CD4-positive, alpha-beta memory T cell (primary cell): ENCODE results near the gene CXXC4. TPM values are rescaled to one million over a fixed set of nuclear protein-coding genes. Genes with fewer than 3 reads are reported as not detected.

Source experiments
- CTCF ChIA-PET: fragments of 350-600 bp; sonication (Branson Sonifier 250); formaldehyde crosslinking; loops from one replicate; lab custom pipeline; 2021; ENCODE audit warnings: inconsistent platforms; ENCODE audit not compliant: partially characterized antibody; lab: Charles Lee
- POLR2A ChIA-PET: fragments of 350-600 bp; sonication (Branson Sonifier 250); formaldehyde crosslinking; loops from one replicate; lab custom pipeline; 2021; ENCODE audit not compliant: partially characterized antibody; lab: Charles Lee
- DNase-seq, 5 donors: peaks; one replicate each; pipeline versions ENCODE4 v3.0.0 to v3.0.0-alpha.2; 2020 to 2022; ENCODE audit warnings: mixed read lengths in 1 of 5
- H3K27ac ChIP-seq: one replicate; pipeline ENCODE4 v1.7.0; 2013; ENCODE audit warnings: low read depth, low read length
- H3K27me3 ChIP-seq: 2 replicates; pipeline ENCODE4 v1.7.0; 2013; ENCODE audit warnings: mild to moderate bottlenecking, low read length, moderate library complexity; ENCODE audit not compliant: insufficient read depth
- H3K36me3 ChIP-seq: 2 replicates; pipeline ENCODE4 v1.7.0; 2013; ENCODE audit warnings: mild to moderate bottlenecking, low read length, moderate library complexity; ENCODE audit not compliant: insufficient read depth
- H3K4me1 ChIP-seq: 2 replicates; pipeline ENCODE4 v1.7.0; 2013; ENCODE audit warnings: mild to moderate bottlenecking, low read length, moderate library complexity; ENCODE audit not compliant: insufficient read depth
- H3K4me3 ChIP-seq, 2 donors: one replicate each; pipeline ENCODE4 v1.7.0; 2013; ENCODE audit warnings: low read length in 2 of 2, mild to moderate bottlenecking in 1 of 2
- H3K9me3 ChIP-seq, 2 donors: one replicate each; pipeline ENCODE4 v1.7.0; 2013; ENCODE audit warnings: low read length in 2 of 2, control low read depth in 1 of 2; ENCODE audit not compliant: control insufficient read depth in 1 of 2
- H3K27ac Mint-ChIP-seq, 7 donors: one replicate each; pipeline ENCODE4 v1.8.0; 2020 to 2021; ENCODE audit warnings: mixed read lengths in 7 of 7, mild to moderate bottlenecking in 6 of 7, inconsistent platforms in 3 of 7, moderate library complexity in 3 of 7
- H3K27me3 Mint-ChIP-seq, 2 donors: one replicate each; pipeline ENCODE4 v1.8.0; 2020 to 2021; ENCODE audit warnings: mixed read lengths in 2 of 2
- H3K36me3 Mint-ChIP-seq, 2 donors: one replicate each; pipeline ENCODE4 v1.8.0; 2020 to 2021; ENCODE audit warnings: mixed read lengths in 2 of 2, inconsistent platforms in 1 of 2, mild to moderate bottlenecking in 1 of 2
- H3K4me1 Mint-ChIP-seq, 4 donors: one replicate each; pipeline ENCODE4 v1.8.0; 2020 to 2021; ENCODE audit warnings: mixed read lengths in 4 of 4, mild to moderate bottlenecking in 1 of 4
- H3K4me3 Mint-ChIP-seq, 8 donors: one replicate each; pipeline ENCODE4 v1.8.0; 2020 to 2021; ENCODE audit warnings: mixed read lengths in 8 of 8, mild to moderate bottlenecking in 7 of 8, moderate library complexity in 6 of 8, inconsistent platforms in 3 of 8
- H3K9me3 Mint-ChIP-seq, 8 donors: one replicate each; pipeline ENCODE4 v1.8.0; 2020 to 2021; ENCODE audit warnings: mixed read lengths in 8 of 8, mild to moderate bottlenecking in 5 of 8, inconsistent platforms in 3 of 8, moderate library complexity in 1 of 8
- intact Hi-C: fragments of 100-400 bp; cut with micrococcal nuclease; formaldehyde crosslinking; loops from one replicate; pipeline ENCODE4 v1.15.1; 2023
- polyA plus RNA-seq, 2 donors: library from polyadenylated mRNA; unstranded; fragments of 300-500 nt; fragmentation: Illumina TruSeq; gene quantifications; one replicate each; pipeline ENCODE4 v1.2.3, GENCODE V29; 2021
- total RNA-seq, 2 experiments: library from RNA; stranded (reverse); gene quantifications; one replicate each; pipeline ENCODE4 v1.2.3, GENCODE V29; 2021

The CXXC4 gene
- total and polyA plus RNA-seq, 4 experiments from 2014 or later: 0.08 to 0.12 TPM; not detected in 2

GRCh38 chr4:104489731-104490095 lies 5.0 kb downstream of the CXXC4 start:
- intact Hi-C loops: loop anchor here (10.0 kb wide), 1 partner anchor 985 kb away; the partner anchor contains the start of gene PPA2
- Mint-ChIP-seq H3K4me3 (peak overlapping the region in 3 of 8 donors; percentile 18 to 90 (median 87)), H3K9me3 (peaks cover 0 to 1% (median 0%) of the 10 kb centered on the region in 8 donors), H3K27ac (no peak overlapping the region), H3K4me1 (peaks cover 14 to 41% (median 30%) of the 10 kb centered on the region in 4 donors), H3K27me3 (peaks cover 20 to 30% of the 10 kb centered on the region in 2 donors), H3K36me3 (no peaks in the 10 kb centered on the region)
- no peaks in the 10 kb centered on the region for H3K36me3 ChIP-seq
- no peak for DNase-seq
- H3K27ac ChIP-seq: no peak overlapping the region
- H3K4me1 ChIP-seq: peaks cover 19% of the 10 kb centered on the region
- H3K9me3 ChIP-seq: no peaks in the 10 kb centered on the region
- H3K4me3 ChIP-seq: no peak overlapping the region
- ChIA-PET CTCF (no interaction called here), POLR2A (no interaction called here)
- H3K27me3 ChIP-seq: no peaks in the 10 kb centered on the region

GRCh38 chr4:104488151-104488550 lies 6.5 kb downstream of the CXXC4 start:
- no peaks in the 10 kb centered on the region for H3K27me3 ChIP-seq
- no peaks in the 10 kb centered on the region for H3K9me3 ChIP-seq
- peaks cover 11% of the 10 kb centered on the region for H3K4me1 ChIP-seq
- ChIA-PET POLR2A (no interaction called here), CTCF (interaction anchor here (0.8 kb wide), 1 partner anchor 16 kb away, joined by 3 read pairs; no protein-coding TSS in a partner anchor)
- peaks cover 0 to 1% (median 0%) of the 10 kb centered on the region in 8 donors for H3K9me3 Mint-ChIP-seq
- peaks cover 12 to 32% (median 21%) of the 10 kb centered on the region in 4 donors for H3K4me1 Mint-ChIP-seq
- no peaks in the 10 kb centered on the region for H3K36me3 ChIP-seq
- no peaks in the 10 kb centered on the region for H3K36me3 Mint-ChIP-seq
- no peak overlapping the region for H3K27ac Mint-ChIP-seq
- DNase-seq: no peak
- intact Hi-C loops: no loop called here
- no peak overlapping the region for H3K4me3 Mint-ChIP-seq
- H3K27me3 Mint-ChIP-seq: peaks cover 17 to 26% of the 10 kb centered on the region in 2 donors
- no peak overlapping the region for H3K27ac ChIP-seq
- no peak overlapping the region for H3K4me3 ChIP-seq

GRCh38 chr4:104486716-104487504 lies 7.8 kb downstream of the CXXC4 start:
- peaks cover 13 to 21% of the 10 kb centered on the region in 2 donors for H3K27me3 Mint-ChIP-seq
- H3K27ac Mint-ChIP-seq: no peak overlapping the region
- ChIA-PET CTCF (no interaction called here), POLR2A (no interaction called here)
- no peaks in the 10 kb centered on the region for H3K36me3 Mint-ChIP-seq
- peaks cover 7 to 21% (median 14%) of the 10 kb centered on the region in 4 donors for H3K4me1 Mint-ChIP-seq
- Histone ChIP-seq H3K4me1 (peaks cover 11% of the 10 kb centered on the region), H3K27me3 (no peaks in the 10 kb centered on the region), H3K4me3 (no peak overlapping the region), H3K27ac (no peak overlapping the region), H3K36me3 (no peaks in the 10 kb centered on the region), H3K9me3 (no peaks in the 10 kb centered on the region)
- peaks cover 0 to 1% (median 0%) of the 10 kb centered on the region in 8 donors for H3K9me3 Mint-ChIP-seq
- DNase-seq: no peak
- intact Hi-C loops: no loop called here
- no peak overlapping the region for H3K4me3 Mint-ChIP-seq

GRCh38 chr4:104475652-104476051 lies 19.0 kb downstream of the CXXC4 start:
- H3K36me3 Mint-ChIP-seq: no peaks in the 10 kb centered on the region
- H3K4me3 ChIP-seq: no peak overlapping the region
- H3K9me3 Mint-ChIP-seq: no peaks in the 10 kb centered on the region
- H3K27ac Mint-ChIP-seq: no peak overlapping the region
- H3K27ac ChIP-seq: no peak overlapping the region
- DNase-seq: no peak
- H3K9me3 ChIP-seq: no peaks in the 10 kb centered on the region
- H3K4me1 Mint-ChIP-seq: no peaks in the 10 kb centered on the region
- peaks cover 1 to 2% of the 10 kb centered on the region in 2 donors for H3K27me3 Mint-ChIP-seq
- intact Hi-C loops: no loop called here
- no peaks in the 10 kb centered on the region for H3K4me1 ChIP-seq
- no peak overlapping the region for H3K4me3 Mint-ChIP-seq
- ChIA-PET POLR2A (no interaction called here), CTCF (no interaction called here)
- H3K36me3 ChIP-seq: no peaks in the 10 kb centered on the region
- no peaks in the 10 kb centered on the region for H3K27me3 ChIP-seq

DNA sequence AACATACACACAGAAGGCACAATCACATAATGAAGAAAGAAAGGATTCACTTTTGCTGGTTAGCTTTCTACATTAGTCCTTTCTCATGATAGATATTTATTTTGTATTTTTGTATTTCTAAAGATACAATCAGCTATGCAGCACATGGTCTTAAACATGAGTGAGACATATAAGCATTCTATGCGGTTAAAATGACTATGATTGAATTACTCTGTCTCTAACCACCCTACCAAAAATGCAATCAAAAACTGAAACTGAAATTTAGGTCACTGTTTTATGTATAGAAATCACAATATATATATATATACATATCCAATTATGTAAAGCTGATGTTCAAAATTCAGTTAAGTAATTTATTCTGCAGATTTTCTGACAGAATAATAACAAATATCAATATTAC lies 21.9 kb downstream of the CXXC4 start:
- Mint-ChIP-seq H3K4me3 (no peak overlapping the region), H3K9me3 (no peaks in the 10 kb centered on the region), H3K27ac (no peak overlapping the region), H3K27me3 (peaks cover 0 to 4% of the 10 kb centered on the region in 2 donors), H3K4me1 (no peaks in the 10 kb centered on the region), H3K36me3 (no peaks in the 10 kb centered on the region)
- DNase-seq: no peak
- ChIA-PET CTCF (no interaction called here), POLR2A (no interaction called here)
- no peaks in the 10 kb centered on the region for H3K36me3 ChIP-seq
- no peak overlapping the region for H3K4me3 ChIP-seq
- H3K4me1 ChIP-seq: no peaks in the 10 kb centered on the region
- intact Hi-C loops: no loop called here
- no peak overlapping the region for H3K27ac ChIP-seq
- no peaks in the 10 kb centered on the region for H3K9me3 ChIP-seq
- H3K27me3 ChIP-seq: no peaks in the 10 kb centered on the region

- Mint-ChIP-seq H3K27me3 (peaks cover 0 to 4% of the 10 kb centered on the region in 2 donors), H3K36me3 (no peaks in the 10 kb centered on the region), H3K9me3 (no peaks in the 10 kb centered on the region), H3K27ac (no peak overlapping the region), H3K4me3 (no peak overlapping the region), H3K4me1 (no peaks in the 10 kb centered on the region)
- CTCF ChIA-PET: no interaction called here
- H3K4me1 ChIP-seq: no peaks in the 10 kb centered on the region
- no peaks in the 10 kb centered on the region for H3K27me3 ChIP-seq
- H3K9me3 ChIP-seq: no peaks in the 10 kb centered on the region
- POLR2A ChIA-PET: no interaction called here
- H3K36me3 ChIP-seq: no peaks in the 10 kb centered on the region
- intact Hi-C loops: no loop called here
- DNase-seq: no peak
- H3K4me3 ChIP-seq: no peak overlapping the region
- no peak overlapping the region for H3K27ac ChIP-seq
Observed at GRCh38 chr4:104470770-104471169, 23.9 kb downstream of the CXXC4 start.

DNA sequence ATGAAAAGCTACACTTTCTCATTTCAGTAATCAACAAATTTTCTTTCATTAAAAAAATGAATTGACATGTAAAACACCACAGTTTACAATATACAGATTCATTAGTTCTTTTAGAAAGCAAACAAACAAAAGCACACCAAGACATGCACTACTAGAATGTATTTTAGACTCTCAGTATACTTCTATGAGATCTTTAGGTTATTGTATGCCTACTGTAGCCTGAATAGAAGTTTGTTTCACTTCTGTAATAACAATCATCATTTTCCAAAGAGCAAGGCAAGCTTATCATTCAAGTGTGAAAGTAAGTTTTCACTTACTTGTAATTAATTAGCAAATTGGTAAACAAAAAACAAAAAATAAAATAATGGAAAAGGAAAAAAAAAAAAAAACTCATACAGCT lies 24.9 kb downstream of the CXXC4 start:
- ChIA-PET POLR2A (no interaction called here), CTCF (no interaction called here)
- H3K4me1 Mint-ChIP-seq: no peaks in the 10 kb centered on the region
- H3K27me3 Mint-ChIP-seq: peaks cover 0 to 3% of the 10 kb centered on the region in 2 donors
- no peak for DNase-seq
- intact Hi-C loops: no loop called here
- no peak overlapping the region for H3K27ac Mint-ChIP-seq
- no peaks in the 10 kb centered on the region for H3K4me1 ChIP-seq
- no peaks in the 10 kb centered on the region for H3K9me3 Mint-ChIP-seq
- H3K36me3 ChIP-seq: no peaks in the 10 kb centered on the region
- H3K4me3 ChIP-seq: no peak overlapping the region
- H3K27ac ChIP-seq: no peak overlapping the region
- no peak overlapping the region for H3K4me3 Mint-ChIP-seq
- H3K27me3 ChIP-seq: no peaks in the 10 kb centered on the region
- H3K36me3 Mint-ChIP-seq: no peaks in the 10 kb centered on the region
- H3K9me3 ChIP-seq: no peaks in the 10 kb centered on the region
